Ishikawa (cell line): ENCODE measurements around the gene PTPRD.

Experiments
- CEBPB ChIP-seq: IDR thresholded peaks from 2 replicates; pipeline ENCODE4 v1.6.1; 2012
- CREB1 ChIP-seq: IDR thresholded peaks from 2 replicates; pipeline ENCODE4 v1.6.1; 2012; ENCODE audit warnings: low read depth
- EGR1 ChIP-seq: IDR thresholded peaks from 2 replicates; pipeline ENCODE4 v1.6.1; 2012
- EP300 ChIP-seq: IDR thresholded peaks from 2 replicates; pipeline ENCODE4 v1.6.1; 2012; ENCODE audit warnings: borderline replicate concordance
- FOXM1 ChIP-seq: IDR thresholded peaks from 2 replicates; pipeline ENCODE4 v1.6.1; 2012; ENCODE audit warnings: low read depth, borderline replicate concordance
- NFIC ChIP-seq: IDR thresholded peaks from 2 replicates; pipeline ENCODE4 v1.6.1; 2012
- RAD21 ChIP-seq: IDR thresholded peaks from 2 replicates; pipeline ENCODE4 v1.6.1; 2012; ENCODE audit warnings: low read depth
- REST ChIP-seq: IDR thresholded peaks from 2 replicates; pipeline ENCODE4 v1.6.1; 2012; ENCODE audit warnings: low read depth, mild to moderate bottlenecking
- TAF1 ChIP-seq: IDR thresholded peaks from 2 replicates; pipeline ENCODE4 v1.6.1; 2012; ENCODE audit warnings: low read depth, mild to moderate bottlenecking
- TCF12 ChIP-seq: IDR thresholded peaks from 2 replicates; pipeline ENCODE4 v1.6.1; 2012; ENCODE audit warnings: low read depth
- TEAD4 ChIP-seq: IDR thresholded peaks from 2 replicates; pipeline ENCODE4 v1.6.1; 2012
- USF1 ChIP-seq: IDR thresholded peaks from 2 replicates; pipeline ENCODE4 v1.6.1; 2012
- YY1 ChIP-seq: IDR thresholded peaks from 2 replicates; pipeline ENCODE4 v1.6.1; 2012; ENCODE audit warnings: low read depth
- ZBTB7A ChIP-seq: IDR thresholded peaks from 2 replicates; pipeline ENCODE4 v1.6.1; 2012; ENCODE audit warnings: low read depth
- TF ChIP-seq, protein P1 (sequence below): IDR thresholded peaks from 2 replicates; pipeline ENCODE4 v1.6.1; 2012

PTPRD gene

DNA sequence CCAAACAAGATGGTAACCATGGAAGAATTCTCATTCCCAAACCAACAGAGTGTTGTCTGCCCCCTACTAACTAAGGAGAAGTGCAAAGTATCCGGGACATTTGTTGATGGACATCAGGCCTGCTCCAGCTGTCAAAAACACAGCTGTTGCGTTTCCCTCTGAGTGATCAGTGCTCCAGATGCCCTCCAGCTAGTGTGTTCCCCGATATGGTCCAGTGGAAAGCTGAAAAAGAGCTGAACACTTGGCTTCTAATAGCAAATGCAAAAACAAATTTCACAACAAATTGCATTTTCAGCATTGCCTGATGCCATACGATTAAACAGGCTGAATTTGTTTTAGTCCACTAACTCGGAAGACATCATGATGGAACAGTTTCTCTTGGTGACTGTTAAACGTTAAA, 1398.7 kb downstream of the PTPRD start:
- TF ChIP-seq USF1 (no peak), YY1 (no peak)

DNA sequence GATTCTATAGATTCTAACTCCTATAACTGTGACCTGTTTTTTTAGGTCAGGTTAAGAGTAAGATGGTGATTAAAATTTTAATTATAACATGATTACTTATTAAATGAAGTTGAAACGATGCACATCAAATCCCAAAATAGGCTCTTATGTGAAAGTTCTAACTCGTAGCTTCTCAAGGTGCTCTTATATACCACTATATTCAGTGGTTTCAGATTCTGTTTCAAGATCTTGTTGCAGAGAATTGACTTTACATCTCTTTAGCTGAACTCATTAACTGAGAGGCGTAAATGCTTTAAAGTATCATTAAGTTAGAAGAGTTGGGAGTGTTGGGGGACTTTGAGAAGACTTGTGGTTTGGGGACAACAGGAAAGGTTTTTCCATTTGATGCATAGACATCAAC, 1399.8 kb downstream of the PTPRD start:
- TF ChIP-seq TAF1: no peak
- TF ChIP-seq EGR1: no peak
- TF ChIP-seq NFIC: no peak
- no peak for TF ChIP-seq FOXM1
- TF ChIP-seq REST: no peak
- no peak for TF ChIP-seq EP300
- TF ChIP-seq TEAD4: no peak
- no peak for TF ChIP-seq USF1
- TF ChIP-seq YY1: no peak
- no peak for TF ChIP-seq CREB1
- no peak for TF ChIP-seq RAD21
- TF ChIP-seq, protein P1, sequence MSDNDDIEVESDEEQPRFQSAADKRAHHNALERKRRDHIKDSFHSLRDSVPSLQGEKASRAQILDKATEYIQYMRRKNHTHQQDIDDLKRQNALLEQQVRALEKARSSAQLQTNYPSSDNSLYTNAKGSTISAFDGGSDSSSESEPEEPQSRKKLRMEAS: no peak
- no peak for TF ChIP-seq CEBPB
- TF ChIP-seq TCF12: no peak
- no peak for TF ChIP-seq ZBTB7A

DNA sequence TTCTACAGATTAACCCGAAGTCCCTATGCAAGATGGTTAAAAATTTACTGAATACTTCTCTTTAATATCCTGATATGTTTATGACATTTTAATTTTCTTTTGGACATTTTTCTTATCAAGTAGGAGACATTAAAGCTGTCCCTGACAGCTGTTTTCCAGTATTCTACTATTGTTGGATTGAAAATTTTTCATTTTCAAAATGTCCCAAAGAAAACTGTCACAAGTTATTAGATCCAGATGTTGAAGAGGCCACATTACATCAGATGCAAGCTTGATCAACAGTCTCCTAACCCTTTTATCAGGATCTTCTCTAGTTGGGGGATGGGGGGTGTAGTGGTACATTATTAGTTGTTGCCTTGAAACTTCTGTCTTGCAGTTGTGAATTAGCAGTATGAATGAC, 1410.5 kb downstream of the PTPRD start:
- TF ChIP-seq TEAD4 (no peak), FOXM1 (no peak), CREB1 (no peak), YY1 (no peak), RAD21 (no peak), USF1 (no peak), TAF1 (no peak), ZBTB7A (no peak), EGR1 (no peak), REST (no peak), EP300 (no peak), TCF12 (no peak), CEBPB (no peak), NFIC (no peak)
- TF ChIP-seq, protein P1: no peak

GRCh38 chr9:9186086-9186485, 1426.7 kb downstream of the PTPRD start:
- TF ChIP-seq NFIC (no peak), YY1 (no peak), REST (no peak), RAD21 (no peak), USF1 (no peak), TAF1 (no peak), EGR1 (no peak), TEAD4 (no peak), FOXM1 (no peak), CEBPB (no peak)
- TF ChIP-seq, protein P1: no peak
